ENCODE data around the gene TVP23C.
"Not testable (repeated sequence)": the region's sequence is repeated elsewhere in the genome, so short reads cannot be mapped to it uniquely, and the experiment has no call there.

TVP23C gene

DNA sequence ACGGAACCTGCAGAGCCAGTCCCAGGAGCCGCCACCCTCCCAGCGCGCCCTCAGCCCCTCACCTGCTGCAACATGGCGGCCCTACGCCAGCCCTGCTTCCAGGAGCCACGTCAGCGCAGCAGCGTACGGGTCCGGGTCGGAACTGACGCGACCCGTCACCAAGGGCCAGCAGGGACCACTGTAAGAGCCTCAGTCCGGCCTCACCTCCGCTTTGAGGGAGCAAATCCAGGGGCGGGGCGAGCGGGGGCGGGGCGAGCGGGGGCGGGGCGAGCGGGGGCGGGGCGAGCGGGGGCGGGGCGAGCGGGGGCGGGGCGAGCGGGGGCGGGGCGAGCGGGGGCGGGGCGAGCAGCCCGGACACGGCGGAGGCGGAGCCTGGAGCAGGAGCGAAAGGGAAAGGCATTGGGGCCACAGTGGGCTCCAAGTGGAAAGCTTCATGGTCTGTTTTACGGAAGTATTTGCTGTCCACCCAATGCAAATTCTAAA lies at the start of gene TVP23C:
TSS of gene TVP23C (minus strand) at position 109 of the 483 bp plus-strand sequence. CDS start at position 74, 35 bp downstream.
- peak; percentile 32 to 45 for DNase-seq (ENCODE audit: low read depth in 2 of 2, low spot score in 1 of 2)

DNA sequence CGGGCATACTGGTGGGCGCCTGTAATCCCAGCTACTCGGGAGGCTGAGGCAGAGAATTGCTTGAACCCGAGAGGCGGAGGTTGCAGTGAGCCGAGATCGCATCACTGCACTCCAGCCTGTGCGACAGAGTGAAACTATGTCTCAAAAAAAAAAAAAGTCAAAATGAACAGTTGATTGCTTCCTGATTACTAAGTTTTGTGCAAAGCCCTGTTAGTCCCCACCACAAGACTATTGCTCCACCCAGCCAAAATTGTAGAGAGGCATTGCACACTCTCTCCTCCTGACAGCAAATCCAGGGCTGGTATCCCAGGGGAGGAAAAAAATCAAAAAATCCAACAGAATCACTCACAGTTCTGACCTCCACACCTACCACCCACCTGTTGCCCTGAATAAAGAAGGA lies 29.7 kb upstream of the TVP23C start:
- not testable (repeated sequence) for DNase-seq (ENCODE audit: low read depth in 2 of 2, low spot score in 1 of 2)

DNA sequence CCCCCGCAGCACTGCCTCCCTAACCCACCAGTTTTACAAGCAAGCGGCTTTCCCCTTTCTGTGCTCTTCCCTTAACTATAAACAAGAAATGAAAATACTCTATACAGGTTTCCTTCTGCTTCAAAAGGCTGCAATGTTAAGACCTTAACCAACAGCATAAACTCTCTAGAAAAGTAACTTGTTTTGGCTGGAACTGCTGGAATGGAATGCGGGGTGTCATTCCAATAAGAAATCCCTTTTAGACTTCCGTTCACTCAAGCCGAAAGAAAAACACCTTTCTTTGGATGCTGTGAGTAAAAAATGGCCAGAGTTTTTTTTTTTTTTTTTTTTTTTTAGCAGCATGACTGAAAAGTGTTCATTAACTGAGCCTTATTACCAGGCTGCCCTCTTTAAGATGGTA lies 28.7 kb upstream of the TVP23C start:
- not testable (repeated sequence) for DNase-seq (ENCODE audit: low read depth in 2 of 2, low spot score in 1 of 2)

DNA sequence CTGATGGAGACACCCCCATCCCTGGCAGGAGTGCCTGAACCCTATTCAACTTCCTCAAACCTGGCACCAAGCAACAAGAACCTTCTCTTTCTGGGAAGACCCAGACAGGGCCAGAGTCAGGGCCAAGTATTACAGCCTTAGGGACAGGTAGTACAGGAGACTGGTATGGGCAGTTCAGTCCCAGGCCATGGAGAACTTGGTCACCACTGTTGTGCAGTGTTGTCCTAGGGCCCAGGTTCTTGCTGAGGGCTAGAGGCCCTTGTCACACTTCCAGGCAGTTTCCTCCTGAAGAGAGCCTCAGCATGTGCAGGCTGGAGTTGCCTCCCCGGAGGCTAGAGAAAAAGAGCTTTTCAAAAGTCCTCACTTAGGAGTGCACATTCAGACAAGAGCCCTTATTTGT lies 27.6 kb upstream of the TVP23C start:
- DNase-seq (ENCODE audit: low read depth in 2 of 2, low spot score in 1 of 2) = not testable (repeated sequence)

DNA sequence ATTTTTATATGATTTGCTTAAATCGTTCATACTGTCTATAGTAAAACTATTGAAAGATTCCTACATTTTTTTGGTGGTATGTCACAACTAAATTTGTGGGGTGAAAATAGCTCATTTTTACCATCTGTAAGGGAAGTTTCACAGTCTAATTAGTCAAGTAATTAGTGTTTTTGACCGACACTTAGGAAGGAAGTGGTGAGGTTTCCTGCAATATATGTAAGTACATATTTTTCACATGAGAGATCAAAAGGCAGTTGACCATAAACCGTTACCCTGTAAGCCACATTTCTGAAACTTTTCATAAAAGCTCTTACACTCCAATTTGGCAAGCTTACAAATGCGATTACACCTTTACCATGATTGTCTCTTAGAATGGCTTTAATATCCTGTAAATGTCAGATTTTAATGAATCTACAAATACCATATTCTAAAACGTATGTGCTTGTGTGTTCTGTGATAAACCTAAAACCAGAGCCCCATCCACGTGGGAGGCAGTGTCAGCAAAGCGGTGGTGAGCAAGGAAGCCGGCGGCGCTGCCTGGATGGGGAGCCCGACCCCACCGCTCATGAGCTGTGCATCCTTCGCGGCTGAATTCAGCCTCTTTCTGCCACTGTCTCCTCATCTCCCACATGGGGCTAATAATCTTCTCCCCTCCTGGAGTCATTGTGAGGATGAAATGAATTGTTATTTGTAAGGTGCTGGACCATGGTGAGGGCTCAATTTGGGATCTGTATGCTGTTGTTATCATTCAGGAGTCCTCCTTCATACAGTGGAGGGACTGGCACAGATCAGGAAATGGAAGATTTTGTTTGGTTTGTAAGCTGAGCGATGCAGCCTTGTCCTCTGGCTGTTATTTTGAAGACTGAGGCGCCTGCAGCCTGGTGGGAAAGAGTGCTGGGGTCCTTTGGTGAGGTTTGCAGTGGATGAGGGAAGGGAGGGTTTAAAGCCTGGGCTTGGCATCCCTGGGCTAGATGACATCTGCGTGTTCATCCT lies 26.6 kb upstream of the TVP23C start:
- not testable (repeated sequence) for DNase-seq (ENCODE audit: low read depth in 2 of 2, low spot score in 1 of 2)

DNA sequence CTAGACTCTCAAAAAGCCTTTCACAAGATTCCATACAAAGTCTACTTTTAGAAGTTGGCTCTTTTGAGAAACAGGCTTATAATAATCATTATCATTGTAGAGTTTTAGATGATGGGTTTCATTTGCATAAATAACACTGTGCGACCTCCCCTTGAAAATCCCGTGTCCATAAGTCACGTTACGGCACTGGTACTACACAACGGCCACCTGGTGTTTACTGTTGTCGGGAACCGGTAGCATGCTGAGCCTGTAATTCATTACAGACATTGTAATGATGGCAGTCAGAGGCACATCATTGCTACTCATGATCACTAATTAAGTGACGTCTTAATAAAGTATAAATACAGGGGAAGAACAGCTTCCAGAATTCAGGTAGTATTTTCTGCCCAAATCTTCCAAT lies 24.7 kb upstream of the TVP23C start:
- DNase-seq (ENCODE audit: low read depth in 2 of 2, low spot score in 1 of 2) = not testable (repeated sequence)

DNA sequence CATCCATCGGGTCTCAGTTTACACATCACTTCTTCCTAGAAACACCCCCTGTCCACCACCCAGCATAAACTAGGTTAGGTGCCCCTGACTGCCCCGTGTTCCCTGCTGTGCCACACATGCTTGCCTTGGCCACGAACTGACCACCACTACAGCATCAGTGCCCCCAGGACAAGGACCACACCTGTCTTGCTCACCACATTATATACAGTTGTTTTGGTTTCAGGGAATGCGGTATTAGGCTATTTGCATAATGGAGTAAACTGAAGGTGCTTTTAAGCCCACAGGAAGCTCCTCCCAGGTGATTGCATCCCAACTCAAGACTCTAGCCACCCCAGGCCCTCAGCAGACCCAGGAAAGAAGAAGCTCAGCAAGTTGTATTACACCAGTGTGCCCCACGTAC lies 20.0 kb upstream of the TVP23C start:
- DNase-seq (ENCODE audit: low read depth in 2 of 2, low spot score in 1 of 2) = not testable (repeated sequence)

DNA sequence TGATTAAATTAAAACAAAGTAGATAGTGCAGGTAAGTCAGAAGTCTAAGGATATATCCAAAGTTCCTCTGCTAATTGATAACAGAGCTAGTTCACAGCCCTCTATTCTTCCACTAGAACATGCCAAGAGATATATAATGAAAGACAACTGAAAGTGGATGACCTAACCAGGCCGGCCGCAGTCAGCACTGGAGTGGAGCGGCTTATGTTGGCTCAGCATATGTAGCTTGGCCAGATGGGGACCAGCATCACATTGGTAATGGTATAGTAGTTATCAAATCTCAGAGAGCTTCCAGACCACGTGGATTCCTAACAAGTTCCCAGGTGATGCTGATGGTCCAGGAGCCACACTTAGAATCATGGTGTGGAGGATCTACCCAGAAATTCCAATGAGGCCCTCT lies 18.2 kb upstream of the TVP23C start:
- not testable (repeated sequence) for DNase-seq (ENCODE audit: low read depth in 2 of 2, low spot score in 1 of 2)

DNA sequence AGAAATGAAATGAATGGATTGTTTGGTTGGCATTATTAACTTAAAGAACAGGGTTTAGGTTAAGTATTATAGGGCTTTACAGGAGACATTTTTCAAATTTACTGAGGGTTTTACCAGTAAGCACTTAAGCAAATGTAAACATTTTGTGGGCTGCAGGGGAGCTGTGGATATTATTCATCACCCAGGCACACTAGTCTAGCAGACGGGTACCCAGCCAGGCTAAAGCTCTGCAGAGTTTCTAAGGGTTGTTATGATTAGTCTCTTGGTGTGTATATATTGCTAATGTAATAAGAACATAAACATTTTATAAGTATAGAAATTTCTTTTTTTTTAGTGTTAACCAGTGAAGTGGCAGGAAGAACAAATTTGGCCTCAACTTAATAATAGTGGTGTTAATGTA lies 13.6 kb upstream of the TVP23C start:
- DNase-seq (ENCODE audit: low read depth in 2 of 2, low spot score in 1 of 2) = not testable (repeated sequence)

DNA sequence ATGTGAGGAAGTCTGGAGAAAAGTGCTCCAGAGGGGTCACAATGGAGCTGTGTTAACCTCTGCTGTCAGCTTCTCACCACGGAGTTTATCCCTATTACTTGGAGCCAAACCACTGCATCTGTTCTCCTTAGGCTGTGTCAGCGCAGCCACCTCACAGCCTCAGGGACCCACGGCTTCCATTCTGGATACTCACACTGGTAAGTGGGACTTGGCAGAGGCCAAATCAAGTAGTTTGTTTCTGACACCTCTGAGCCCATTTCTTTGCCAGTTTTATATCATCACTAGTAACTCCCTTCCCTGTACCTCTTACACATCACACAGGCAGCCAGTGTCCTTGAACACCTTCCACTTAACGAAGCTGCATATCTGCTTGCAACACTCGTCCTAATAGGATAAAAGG lies 11.4 kb upstream of the TVP23C start:
- not testable (repeated sequence) for DNase-seq (ENCODE audit: low read depth in 2 of 2, low spot score in 1 of 2)

DNA sequence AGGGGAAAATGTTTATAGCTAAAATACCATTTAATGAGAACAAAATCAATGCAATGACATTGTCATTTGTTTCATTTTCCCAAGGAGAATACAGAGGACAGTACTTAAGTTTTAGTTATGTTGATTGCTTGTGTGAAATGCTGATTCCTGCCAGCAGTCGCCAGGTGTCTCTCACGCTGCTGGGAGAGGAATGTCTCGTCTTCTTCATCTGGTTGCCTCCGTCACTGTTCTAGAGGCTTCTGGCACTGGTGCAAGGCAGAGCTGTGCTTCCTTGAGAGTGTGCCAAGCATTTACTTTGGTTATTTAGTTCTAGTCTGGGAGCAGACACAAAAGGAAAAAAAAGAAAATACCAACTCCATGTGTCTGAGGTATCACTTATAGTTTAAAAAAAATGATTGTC lies 10.6 kb upstream of the TVP23C start:
- not testable (repeated sequence) for DNase-seq (ENCODE audit: low read depth in 2 of 2, low spot score in 1 of 2)

DNA sequence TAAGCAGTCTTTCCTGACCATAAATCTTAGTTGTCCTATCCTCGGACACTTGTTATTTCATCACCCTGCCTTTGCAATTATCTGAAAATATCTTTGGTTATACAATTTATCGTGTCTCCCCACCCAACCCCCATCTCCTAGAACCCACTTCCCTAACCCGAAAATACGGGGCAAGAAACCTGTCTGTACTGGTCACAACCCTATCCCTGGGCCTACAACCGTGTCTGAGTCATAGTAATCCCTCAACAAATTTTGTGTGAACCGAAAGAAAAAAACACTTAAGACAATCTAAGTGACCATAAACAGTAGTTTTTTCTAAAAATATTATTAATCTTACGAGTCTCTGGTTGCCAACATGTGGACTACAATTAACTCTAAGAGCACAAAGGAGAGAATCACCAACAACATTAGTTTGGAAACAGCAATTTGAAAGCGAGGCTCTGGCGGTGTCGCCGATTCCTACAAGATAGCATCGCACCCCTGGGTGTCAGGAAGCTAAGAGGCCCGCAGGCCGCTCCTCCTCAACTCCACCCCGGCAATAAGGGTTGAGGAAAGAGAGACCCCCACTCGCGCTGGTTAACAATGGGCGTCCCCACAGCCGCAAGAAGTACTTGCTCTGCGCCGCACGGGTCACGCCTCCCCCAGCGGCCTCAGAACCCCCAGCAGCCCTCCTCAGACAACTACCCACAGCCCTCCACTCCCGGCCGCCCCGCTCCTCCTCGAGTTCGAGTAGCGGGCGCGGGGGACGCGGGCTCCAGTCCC lies 489 bp downstream of the TVP23C start:
- DNase-seq (ENCODE audit: low read depth in 2 of 2, low spot score in 1 of 2) = not testable (repeated sequence)

DNA sequence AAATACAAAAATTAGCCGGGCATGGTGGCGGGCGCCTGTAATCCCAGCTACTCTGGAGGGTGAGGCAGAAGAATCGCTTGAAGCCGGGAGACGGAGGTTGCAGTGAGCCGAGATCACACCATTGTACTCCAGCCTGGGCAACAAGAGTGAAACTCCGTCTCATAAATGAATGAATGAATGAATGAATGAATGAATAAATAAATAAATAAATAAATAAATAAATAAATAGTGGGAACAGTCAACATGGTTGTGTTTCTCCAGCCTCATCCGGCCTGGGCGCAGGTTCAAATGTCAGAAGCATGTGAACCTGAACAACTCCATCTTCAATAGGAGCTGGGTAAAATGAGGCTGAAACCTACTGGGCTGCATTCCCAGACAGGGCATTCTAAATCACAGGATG lies 1.8 kb downstream of the TVP23C start:
- DNase-seq (ENCODE audit: low read depth in 2 of 2, low spot score in 1 of 2) = not testable (repeated sequence)

DNA sequence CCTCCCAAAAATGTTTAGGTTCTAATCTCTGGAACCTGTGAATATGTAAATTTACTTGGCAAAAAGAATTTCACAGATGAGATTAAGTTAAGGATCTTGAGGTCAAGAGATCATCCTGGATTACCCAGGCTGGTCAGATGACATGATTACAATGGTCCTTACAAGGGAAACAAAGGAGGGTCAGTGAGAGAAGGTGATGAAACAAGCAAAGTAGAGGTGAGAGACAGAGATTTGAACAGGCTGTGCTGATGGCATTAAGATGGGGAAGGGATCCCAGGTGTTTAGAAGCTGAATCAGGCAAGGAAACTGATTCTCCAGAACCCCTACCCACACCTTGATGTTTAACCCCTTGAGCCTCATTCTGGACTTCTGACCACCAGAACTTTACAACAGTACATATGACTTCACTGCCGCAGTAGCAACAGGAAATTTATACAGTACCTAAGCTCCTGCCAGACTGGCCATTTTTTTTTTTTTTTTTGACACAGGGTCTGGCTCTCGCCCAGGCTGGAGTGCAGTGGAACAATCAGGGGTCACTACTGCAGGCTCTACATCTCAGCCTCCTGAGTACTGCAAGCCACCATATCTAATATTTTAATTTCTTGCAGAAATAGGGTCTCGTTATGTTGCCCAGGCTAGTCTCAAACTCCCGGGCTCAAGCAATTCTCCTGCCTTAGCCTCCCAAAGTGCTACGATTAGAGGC lies 4.7 kb downstream of the TVP23C start:
- not testable (repeated sequence) for DNase-seq (ENCODE audit: low read depth in 2 of 2, low spot score in 1 of 2)

DNA sequence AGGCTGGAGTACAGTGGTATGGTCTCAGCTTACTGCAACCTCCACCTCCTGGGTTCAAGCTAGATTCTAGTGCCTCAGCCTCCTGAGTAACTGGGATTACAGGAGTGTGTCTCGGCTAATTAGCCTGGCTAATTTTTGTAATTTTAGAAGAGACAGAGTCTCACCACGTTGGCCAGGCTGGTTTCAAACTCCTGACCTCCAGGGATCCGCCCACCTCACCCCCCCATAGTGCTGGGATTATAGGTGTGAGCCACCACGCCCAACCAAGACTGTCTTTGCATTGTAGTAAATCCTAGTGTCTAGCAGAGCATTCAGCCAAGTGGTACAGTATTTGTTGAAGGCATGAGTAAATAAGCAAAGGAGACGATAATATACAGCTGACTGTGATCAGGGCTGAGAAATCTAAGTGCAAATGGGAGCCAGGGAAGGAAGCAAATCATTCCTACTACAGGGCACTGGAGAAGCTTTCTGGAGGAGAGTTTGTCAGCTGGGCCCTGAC lies 5.9 kb downstream of the TVP23C start:
- not testable (repeated sequence) for DNase-seq (ENCODE audit: low read depth in 2 of 2, low spot score in 1 of 2)

DNA sequence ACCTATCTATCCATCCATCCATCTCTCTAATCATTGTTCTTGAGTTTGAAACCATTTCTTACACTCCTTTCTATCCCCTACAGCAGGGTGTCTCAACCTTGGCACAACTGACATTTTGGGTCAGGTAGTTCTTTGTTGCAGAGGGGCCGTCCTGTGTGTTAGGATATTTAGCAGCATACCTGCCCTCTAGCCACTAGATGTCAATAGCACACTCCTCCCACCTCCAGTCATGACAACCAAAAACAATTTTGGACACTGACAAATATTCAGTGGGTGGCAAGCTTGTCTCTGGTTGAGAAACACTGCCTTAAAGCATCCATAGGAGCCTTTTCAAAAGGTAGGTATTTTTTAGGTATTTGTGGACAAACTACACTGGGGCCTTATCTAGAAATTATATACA lies 10.4 kb downstream of the TVP23C start:
- DNase-seq (ENCODE audit: low read depth in 2 of 2, low spot score in 1 of 2) = not testable (repeated sequence)

DNA sequence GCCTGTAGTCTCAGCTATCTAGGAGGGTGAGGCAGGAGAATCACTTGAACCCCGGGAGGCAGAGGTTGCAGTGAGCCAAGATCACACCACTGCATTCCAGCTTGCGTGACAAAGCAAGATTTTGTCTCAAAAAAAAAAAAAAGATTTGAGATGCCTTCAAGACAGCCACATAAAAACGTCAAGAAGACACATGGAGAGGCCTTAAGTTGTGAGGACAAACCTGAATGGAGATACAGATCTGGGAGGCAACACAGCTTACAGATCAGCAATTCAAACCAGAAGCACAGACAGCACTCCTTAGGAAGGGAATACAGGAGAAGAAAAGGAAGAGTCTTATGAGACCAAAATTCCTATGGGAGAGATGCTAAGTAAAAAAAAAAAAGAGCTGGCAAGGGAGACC lies 13.7 kb downstream of the TVP23C start:
- not testable (repeated sequence) for DNase-seq (ENCODE audit: low read depth in 2 of 2, low spot score in 1 of 2)

DNA sequence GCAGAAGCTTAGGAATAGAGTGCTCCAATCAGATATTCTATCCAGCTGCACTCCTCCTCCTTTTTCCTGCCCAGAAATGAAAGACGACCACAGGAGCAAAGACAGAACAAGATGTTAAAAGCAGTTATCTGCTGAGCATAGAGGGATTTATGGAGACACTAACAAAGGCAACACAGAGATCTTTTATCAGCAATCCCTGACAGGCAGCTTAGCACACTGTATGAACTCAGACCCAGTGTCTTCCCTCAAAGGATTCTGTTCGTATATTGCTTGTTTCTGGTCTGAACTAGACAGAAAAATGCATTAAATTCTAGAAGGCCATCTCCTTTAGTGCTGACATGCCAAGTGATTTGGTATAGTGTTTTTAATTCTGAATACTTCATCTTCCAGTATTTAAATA lies 16.7 kb downstream of the TVP23C start:
- not testable (repeated sequence) for DNase-seq (ENCODE audit: low read depth in 2 of 2, low spot score in 1 of 2)

DNA sequence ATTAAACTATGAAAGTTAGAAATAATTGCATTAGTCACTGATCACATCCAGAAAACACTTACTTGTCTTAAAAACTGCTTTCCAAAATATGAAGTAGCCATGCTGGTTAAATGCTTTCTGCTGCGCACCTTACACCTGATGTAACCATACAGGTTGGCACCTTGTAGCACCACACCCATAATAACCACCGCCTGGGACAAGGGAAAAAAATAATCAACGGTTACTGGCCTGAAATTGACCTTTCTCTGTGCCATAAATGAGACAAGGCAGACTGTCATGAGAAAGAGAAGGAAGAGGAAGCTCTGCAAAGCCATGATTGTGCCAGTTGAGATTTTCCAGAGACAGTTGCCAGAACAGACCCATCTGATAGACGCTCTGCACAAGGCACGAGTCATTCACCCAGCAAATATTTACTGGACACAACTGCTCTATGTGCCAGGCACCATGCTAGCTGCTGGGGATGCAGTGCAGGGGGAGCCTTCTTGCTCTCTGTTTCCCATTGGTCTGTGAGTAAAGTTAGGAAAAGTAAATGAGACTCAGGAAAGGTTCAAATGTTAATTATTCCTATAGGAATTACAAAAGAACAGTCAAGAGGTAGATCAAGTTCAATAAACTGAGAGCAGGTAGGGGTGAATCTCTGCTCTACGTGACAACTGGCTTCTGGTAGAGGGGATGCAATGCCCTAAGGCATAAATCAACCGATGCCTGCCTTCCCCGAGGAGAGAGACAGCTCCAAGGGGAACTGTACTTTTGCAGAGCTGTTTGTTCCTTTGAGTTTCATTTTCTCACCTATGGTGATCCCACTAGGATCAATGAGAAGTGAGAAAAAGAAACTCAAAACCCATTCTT lies 22.7 kb downstream of the TVP23C start:
- DNase-seq (ENCODE audit: low read depth in 2 of 2, low spot score in 1 of 2) = not testable (repeated sequence)

DNA sequence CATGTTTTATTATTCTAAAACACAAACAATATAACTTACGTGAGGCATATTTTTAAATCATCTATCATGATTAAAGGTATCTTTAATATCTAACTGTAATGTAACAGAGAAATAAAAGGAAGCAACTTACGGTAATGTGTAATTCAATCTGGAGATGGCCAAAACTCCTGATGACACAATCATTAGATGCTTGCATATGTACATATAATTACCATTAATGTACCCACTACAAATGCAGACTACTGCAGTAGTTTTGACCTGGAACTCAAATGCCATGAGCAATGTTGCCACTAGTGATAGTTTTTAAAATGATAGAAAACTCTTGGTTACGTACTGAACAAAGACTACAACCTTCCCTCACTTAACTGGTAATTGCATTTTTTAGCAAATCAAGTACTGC lies 30.2 kb downstream of the TVP23C start:
- DNase-seq (ENCODE audit: low read depth in 2 of 2, low spot score in 1 of 2) = not testable (repeated sequence)
